HepG2 (cell line): Measurements from ENCODE around the gene YEATS4. TPM values are rescaled to one million over a fixed set of nuclear protein-coding genes. Genes with fewer than 3 reads are reported as not detected.

Source experiments
- CTCF ChIP-seq: sonication (generic); formaldehyde crosslinking; IDR thresholded peaks from 2 replicates; pipeline ENCODE4 v1.5.0; 2020; ENCODE audit warnings: mild to moderate bottlenecking, missing genetic modification reagents, moderate library complexity
- FOXA3 ChIP-seq: IDR thresholded peaks from 2 replicates; pipeline ENCODE4 v1.6.1; 2016; ENCODE audit warnings: missing genetic modification reagents, missing compliant biosample characterization
- GFI1 ChIP-seq: sonication (generic); formaldehyde crosslinking; IDR thresholded peaks from 2 replicates; pipeline ENCODE4 v1.5.0; 2020; ENCODE audit warnings: missing genetic modification reagents, mild to moderate bottlenecking, borderline replicate concordance
- HOXA7 ChIP-seq: sonication (generic); formaldehyde crosslinking; IDR thresholded peaks from 2 replicates; pipeline ENCODE4 v1.8.1; 2022; ENCODE audit warnings: mild to moderate bottlenecking, missing genetic modification reagents, moderate library complexity
- KAT7 ChIP-seq: IDR thresholded peaks from 2 replicates; pipeline ENCODE4 v1.6.1; 2018; ENCODE audit warnings: borderline replicate concordance, missing compliant biosample characterization
- PRDM10 ChIP-seq: sonication (generic); formaldehyde crosslinking; IDR thresholded peaks from 2 replicates; pipeline ENCODE4 v1.4.0; 2020; ENCODE audit warnings: low read depth, missing genetic modification reagents
- SIN3A ChIP-seq: IDR thresholded peaks from 2 replicates; pipeline ENCODE4 v1.6.1; 2011; ENCODE audit warnings: low read depth, mild to moderate bottlenecking, control low read depth, low read length, borderline replicate concordance
- ZBTB20 ChIP-seq: sonication (generic); formaldehyde crosslinking; IDR thresholded peaks from 2 replicates; pipeline ENCODE4 v1.8.1; 2023; ENCODE audit warnings: missing genetic modification reagents, low read depth, mild to moderate bottlenecking, borderline replicate concordance
- ZBTB25 ChIP-seq: IDR thresholded peaks from 2 replicates; pipeline ENCODE4 v1.6.1; 2018; ENCODE audit warnings: missing genetic modification reagents
- ZNF503 ChIP-seq: sonication (generic); formaldehyde crosslinking; IDR thresholded peaks from 2 replicates; pipeline ENCODE4 v1.4.0; 2020; ENCODE audit warnings: missing genetic modification reagents
- ZNF639 ChIP-seq: conservative IDR thresholded peaks from 2 replicates; pipeline ENCODE4 v1.6.1; 2018; ENCODE audit warnings: missing genetic modification reagents
- ZNF703 ChIP-seq: sonication (generic); formaldehyde crosslinking; IDR thresholded peaks from 2 replicates; pipeline ENCODE4 v1.5.1; 2020; ENCODE audit warnings: missing genetic modification reagents, mild to moderate bottlenecking, moderate library complexity, borderline replicate concordance
- ZNF770 ChIP-seq: sonication (generic); formaldehyde crosslinking; IDR thresholded peaks from 2 replicates; pipeline ENCODE4 v1.5.0; 2020; ENCODE audit warnings: mild to moderate bottlenecking, missing genetic modification reagents
- ZSCAN5A ChIP-seq: sonication (generic); formaldehyde crosslinking; IDR thresholded peaks from 2 replicates; pipeline ENCODE4 v1.8.0; 2022; ENCODE audit warnings: mild to moderate bottlenecking, missing genetic modification reagents, borderline replicate concordance
- polyA plus RNA-seq, 8 experiments: library from polyadenylated mRNA; depleted of rRNA in 3 of 8; stranded (reverse) in 7 of 8; unstranded in 1 of 8; fragments of >200 nt; fragmentation: Illumina TruSeq in 4 of 8; extraction: Trizol in 4 of 8; gene quantifications; 2 replicates each; pipeline versions ENCODE4 v1.2.1 to v1.2.3, GENCODE V29; 2011 to 2016; ENCODE audit warnings: low read depth in 4 of 8, missing spikeins in 1 of 8, mixed read lengths in 1 of 8; ENCODE audit not compliant: insufficient read depth in 1 of 8
- total RNA-seq, 5 experiments: library from RNA; depleted of rRNA; stranded (reverse); fragments of >200 nt; fragmentation: Illumina TruSeq; extraction: Trizol; gene quantifications; 2 replicates each; pipeline ENCODE4 v1.2.3, GENCODE V29; 2016; ENCODE audit warnings: low read depth in 1 of 5

The YEATS4 gene
- total and polyA plus RNA-seq, 2 of the 13 experiments (the other 11 are each of a cell fraction or from before 2014, with no cell fraction given), result 16.8 to 45.0 TPM

- TF ChIP-seq PRDM10 (CRISPR knock-in tag) (peak; percentile 61; the same call in 1 of the 2 replicates), ZNF503 (CRISPR knock-in tag) (peak; percentile 82), ZBTB20 (CRISPR knock-in tag) (no peak), GFI1 (CRISPR knock-in tag) (peak; percentile 78), HOXA7 (CRISPR knock-in tag) (no peak), FOXA3 (peak; percentile 90), SIN3A (peak; percentile 73; the same call in 1 of the 2 replicates), ZNF770 (CRISPR knock-in tag) (peak; percentile 49), ZNF639 (CRISPR knock-in tag) (no peak), CTCF (peak; percentile 59), ZSCAN5A (CRISPR knock-in tag) (peak; percentile 19; the same call in 1 of the 2 replicates), KAT7 (CRISPR knock-in tag) (peak; percentile 64; the same call in 1 of the 2 replicates), ZBTB25 (CRISPR knock-in tag) (peak; percentile 62; the same call in 1 of the 2 replicates), ZNF703 (CRISPR knock-in tag) (no peak)
Observed at GRCh38 chr12:69332815-69333358, 26.7 kb upstream of the YEATS4 start (continued).
